ENCODE results near the gene SDK1. TPM values are rescaled to one million over a fixed set of nuclear protein-coding genes. Genes with fewer than 3 reads are reported as not detected.

Gene SDK1
- total RNA-seq, 2 experiments from 2014 or later: 0.19 to 0.36 TPM

DNA sequence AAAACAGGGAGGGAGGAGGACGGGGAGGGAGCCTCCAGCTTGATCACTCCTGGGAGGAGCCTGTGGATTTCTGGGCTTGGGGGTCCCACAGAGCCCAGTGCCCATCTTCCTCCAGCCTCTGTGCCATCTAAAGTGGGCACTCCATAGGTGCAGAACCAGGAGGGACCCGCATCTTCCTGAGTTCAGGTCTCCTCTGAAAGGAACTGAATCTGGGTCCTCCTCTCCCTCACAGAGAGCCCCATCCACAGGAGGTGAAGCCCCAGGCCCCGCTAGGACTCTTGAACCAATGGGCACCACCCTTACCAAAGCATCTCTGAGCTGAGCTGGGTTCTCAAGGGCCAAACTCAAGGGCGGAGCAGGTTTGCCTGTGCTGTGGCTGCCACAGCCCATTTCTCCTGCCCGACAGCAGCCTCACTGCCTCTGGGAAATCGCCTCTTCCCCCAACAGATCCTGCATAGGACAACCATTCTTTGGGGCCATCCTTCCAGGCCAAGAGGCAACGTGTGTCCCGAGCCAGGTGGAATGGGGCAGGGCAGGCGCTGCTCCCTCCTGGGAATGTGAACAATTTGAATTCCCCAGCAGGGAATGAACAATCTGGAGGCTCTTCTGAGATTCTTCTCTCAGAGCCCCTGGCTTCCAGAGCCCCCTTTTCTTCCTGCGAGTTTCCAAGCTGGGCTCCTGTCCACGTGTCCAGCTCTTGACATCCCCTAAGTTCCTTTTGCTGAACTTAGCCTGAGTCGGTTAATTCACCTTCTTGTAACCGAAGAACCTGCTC lies 970.1 kb downstream of the SDK1 start:
- Histone ChIP-seq H2AFZ (ENCODE audit: low read length) (no peak overlapping the region), H3K4me2 (ENCODE audit: low read length) (no peak overlapping the region), H3K9me3 (ENCODE audit: low read length) (no peaks in the 10 kb centered on the region), H3K4me1 (ENCODE audit: insufficient read depth, low read length, poor library complexity, severe bottlenecking) (no peaks in the 10 kb centered on the region), H3K9me2 (ENCODE audit: insufficient read depth, low read length) (no peaks in the 10 kb centered on the region), H3K27ac (ENCODE audit: low read depth, low read length, poor library complexity, severe bottlenecking) (no peak overlapping the region), H3K4me3 (ENCODE audit: low read depth, low read length, poor library complexity, severe bottlenecking) (no peak overlapping the region), H3K36me3 (ENCODE audit: insufficient read depth, low read length) (no peaks in the 10 kb centered on the region), H3K79me2 (ENCODE audit: insufficient read depth, low read depth, low read length) (no peaks in the 10 kb centered on the region), H4K20me1 (ENCODE audit: insufficient read depth, low read length) (no peaks in the 10 kb centered on the region)
- DNase-seq (ENCODE audit: low spot score): no peak
- no peak for TF ChIP-seq EZH2phosphoT487 (IDR thresholded peaks at IDR 0.05; ENCODE audit: borderline replicate concordance, low read depth, low read length)
- TF ChIP-seq CTCF (conservative IDR thresholded peaks at IDR 0.05; ENCODE audit: low read length): no peak
- ChIA-PET POLR2A (no interaction called here), CTCF (ENCODE audit: unreplicated experiment) (no interaction called here)
- intact Hi-C loops (cut with micrococcal nuclease; ENCODE audit: unreplicated experiment): no loop called here
- BruUV-seq (replicated peaks): no TSS peak

- Histone ChIP-seq H3K79me2 (ENCODE audit: insufficient read depth, low read depth, low read length) (no peaks in the 10 kb centered on the region), H3K4me1 (ENCODE audit: insufficient read depth, low read length, poor library complexity, severe bottlenecking) (no peaks in the 10 kb centered on the region), H3K9me2 (ENCODE audit: insufficient read depth, low read length) (no peaks in the 10 kb centered on the region), H2AFZ (ENCODE audit: low read length) (no peak overlapping the region), H3K36me3 (ENCODE audit: insufficient read depth, low read length) (no peaks in the 10 kb centered on the region), H4K20me1 (ENCODE audit: insufficient read depth, low read length) (no peaks in the 10 kb centered on the region), H3K27ac (ENCODE audit: low read depth, low read length, poor library complexity, severe bottlenecking) (no peak overlapping the region), H3K9me3 (ENCODE audit: low read length) (no peaks in the 10 kb centered on the region), H3K4me2 (ENCODE audit: low read length) (no peak overlapping the region), H3K4me3 (ENCODE audit: low read depth, low read length, poor library complexity, severe bottlenecking) (no peak overlapping the region)
- BruUV-seq (replicated peaks): no TSS peak
- ChIA-PET CTCF (ENCODE audit: unreplicated experiment) (no interaction called here), POLR2A (no interaction called here)
- TF ChIP-seq EZH2phosphoT487 (IDR thresholded peaks at IDR 0.05; ENCODE audit: borderline replicate concordance, low read depth, low read length): no peak
- no peak for TF ChIP-seq CTCF (conservative IDR thresholded peaks at IDR 0.05; ENCODE audit: low read length)
- intact Hi-C loops (cut with micrococcal nuclease; ENCODE audit: unreplicated experiment): no loop called here
- no peak for DNase-seq (ENCODE audit: low spot score)
These were observed 970.6 kb downstream of the SDK1 start for GRCh38 chr7:4271716-4272015.

GRCh38 chr7:4272141-4272540 lies 971.1 kb downstream of the SDK1 start:
- H4K20me1 ChIP-seq (ENCODE audit: insufficient read depth, low read length): no peaks in the 10 kb centered on the region
- BruUV-seq (replicated peaks): no TSS peak
- no peaks in the 10 kb centered on the region for H3K9me3 ChIP-seq (ENCODE audit: low read length)
- no peak for TF ChIP-seq EZH2phosphoT487 (IDR thresholded peaks at IDR 0.05; ENCODE audit: borderline replicate concordance, low read depth, low read length)
- TF ChIP-seq CTCF (conservative IDR thresholded peaks at IDR 0.05; ENCODE audit: low read length): no peak
- H3K27ac ChIP-seq (ENCODE audit: low read depth, low read length, poor library complexity, severe bottlenecking): no peak overlapping the region
- no peaks in the 10 kb centered on the region for H3K79me2 ChIP-seq (ENCODE audit: insufficient read depth, low read depth, low read length)
- no peaks in the 10 kb centered on the region for H3K36me3 ChIP-seq (ENCODE audit: insufficient read depth, low read length)
- no peak overlapping the region for H3K4me2 ChIP-seq (ENCODE audit: low read length)
- intact Hi-C loops (cut with micrococcal nuclease; ENCODE audit: unreplicated experiment): no loop called here
- H3K4me3 ChIP-seq (ENCODE audit: low read depth, low read length, poor library complexity, severe bottlenecking): no peak overlapping the region
- no peak overlapping the region for H2AFZ ChIP-seq (ENCODE audit: low read length)
- no peak for DNase-seq (ENCODE audit: low spot score)
- CTCF ChIA-PET (ENCODE audit: unreplicated experiment): no interaction called here
- no peaks in the 10 kb centered on the region for H3K9me2 ChIP-seq (ENCODE audit: insufficient read depth, low read length)
- POLR2A ChIA-PET: no interaction called here
- no peaks in the 10 kb centered on the region for H3K4me1 ChIP-seq (ENCODE audit: insufficient read depth, low read length, poor library complexity, severe bottlenecking)

Data from OCI-LY7 (cell line).